Renal cortex interstitium (tissue), 15 donors: ENCODE results near the gene RPS15A. TPM values are rescaled to one million over a fixed set of nuclear protein-coding genes. Genes with fewer than 3 reads are reported as not detected.

ENCODE experiments used
- DNase-seq, 11 donors: peaks; one replicate each; pipeline ENCODE4 v3.0.0-alpha.2; 2013; ENCODE audit warnings: low read depth in 9 of 11, low spot score in 4 of 11; ENCODE audit errors: extremely low read depth in 1 of 11
- long read RNA-seq, 16 experiments: transcript quantifications; one replicate each; lab custom pipeline, GENCODE V29; 2026
- polyA plus RNA-seq, 3 donors: library from polyadenylated mRNA; unstranded; fragments of 120-200 nt; gene quantifications; one replicate each; pipeline ENCODE4 v1.2.1, GENCODE V29; 2013; ENCODE audit not compliant: insufficient read length in 3 of 3

Gene RPS15A
- 1,000 to 10,000 TPM; 1,826 to 2,462 (median 2,428) TPM for polyA plus RNA-seq
- long read RNA-seq, donor 1, transcript RPS15A-206 (3 exons, 1,022 nt) = minor isoform, 7 of 1,711 reads
- long read RNA-seq, donor 1, transcript RPS15A-203 (5 exons, 525 nt) = major isoform, 1,179 of 1,711 reads
- long read RNA-seq, donor 1, transcript RPS15A-209 (2 exons, 606 nt) = minor isoform, 6 of 1,711 reads
- long read RNA-seq, donor 1, transcript RPS15A-201 (5 exons, 2,203 nt) = minor isoform, 101 of 1,711 reads
- long read RNA-seq, donor 1, partial matches to known transcripts = 407 of 1,711 reads
- long read RNA-seq, donor 1, other reads (novel, unspliced or antisense) = 5 of 1,711 reads
- long read RNA-seq, donor 2, transcript RPS15A-201 (5 exons, 2,203 nt) = minor isoform, 86 of 1,653 reads
- long read RNA-seq, donor 2, transcript RPS15A-203 (5 exons, 525 nt) = major isoform, 1,106 of 1,653 reads
- long read RNA-seq, donor 2, transcript RPS15A-206 (3 exons, 1,022 nt) = minor isoform, 5 of 1,653 reads
- long read RNA-seq, donor 2, transcript RPS15A-212 (6 exons, 589 nt) = minor isoform, 6 of 1,653 reads
- long read RNA-seq, donor 2, partial matches to known transcripts = 439 of 1,653 reads
- long read RNA-seq, donor 2, other reads (novel, unspliced or antisense) = 0 of 1,653 reads
- long read RNA-seq, donor 3, transcript RPS15A-210 (4 exons, 418 nt) = minor isoform, 5 of 2,594 reads
- long read RNA-seq, donor 3, transcript RPS15A-203 (5 exons, 525 nt) = major isoform, 1,790 of 2,594 reads
- long read RNA-seq, donor 3, transcript RPS15A-212 (6 exons, 589 nt) = minor isoform, 14 of 2,594 reads
- long read RNA-seq, donor 3, transcript RPS15A-201 (5 exons, 2,203 nt) = minor isoform, 149 of 2,594 reads
- long read RNA-seq, donor 3, partial matches to known transcripts = 622 of 2,594 reads
- long read RNA-seq, donor 3, other reads (novel, unspliced or antisense) = 7 of 2,594 reads
- long read RNA-seq, donor 4, transcript RPS15A-211 (1 exons, 3,828 nt) = minor isoform, 5 of 1,461 reads
- long read RNA-seq, donor 4, transcript RPS15A-201 (5 exons, 2,203 nt) = minor isoform, 85 of 1,461 reads
- long read RNA-seq, donor 4, transcript RPS15A-203 (5 exons, 525 nt) = major isoform, 1,018 of 1,461 reads
- long read RNA-seq, donor 4, transcript RPS15A-212 (6 exons, 589 nt) = minor isoform, 6 of 1,461 reads
- long read RNA-seq, donor 4, partial matches to known transcripts = 335 of 1,461 reads
- long read RNA-seq, donor 4, other reads (novel, unspliced or antisense) = 0 of 1,461 reads
- long read RNA-seq, donor 5 = 0 reads
- long read RNA-seq, donor 6, transcript RPS15A-201 (5 exons, 2,203 nt) = minor isoform, 84 of 1,654 reads
- long read RNA-seq, donor 6, transcript RPS15A-203 (5 exons, 525 nt) = major isoform, 1,088 of 1,654 reads
- long read RNA-seq, donor 6, transcript RPS15A-206 (3 exons, 1,022 nt) = minor isoform, 7 of 1,654 reads
- long read RNA-seq, donor 6, transcript RPS15A-211 (1 exons, 3,828 nt) = minor isoform, 6 of 1,654 reads
- long read RNA-seq, donor 6, partial matches to known transcripts = 458 of 1,654 reads
- long read RNA-seq, donor 6, other reads (novel, unspliced or antisense) = 0 of 1,654 reads
- long read RNA-seq, donor 7, transcript RPS15A-212 (6 exons, 589 nt) = minor isoform, 14 of 2,934 reads
- long read RNA-seq, donor 7, transcript RPS15A-203 (5 exons, 525 nt) = major isoform, 2,164 of 2,934 reads
- long read RNA-seq, donor 7, transcript RPS15A-201 (5 exons, 2,203 nt) = minor isoform, 150 of 2,934 reads
- long read RNA-seq, donor 7, transcript RPS15A-209 (2 exons, 606 nt) = minor isoform, 13 of 2,934 reads
- long read RNA-seq, donor 7, partial matches to known transcripts = 562 of 2,934 reads
- long read RNA-seq, donor 7, other reads (novel, unspliced or antisense) = 17 of 2,934 reads
- long read RNA-seq, donor 8 = 0 reads
- long read RNA-seq, donor 9, transcript RPS15A-201 (5 exons, 2,203 nt) = minor isoform, 75 of 1,647 reads
- long read RNA-seq, donor 9, transcript RPS15A-212 (6 exons, 589 nt) = minor isoform, 6 of 1,647 reads
- long read RNA-seq, donor 9, transcript RPS15A-209 (2 exons, 606 nt) = minor isoform, 5 of 1,647 reads
- long read RNA-seq, donor 9, transcript RPS15A-203 (5 exons, 525 nt) = major isoform, 1,034 of 1,647 reads
- long read RNA-seq, donor 9, partial matches to known transcripts = 516 of 1,647 reads
- long read RNA-seq, donor 9, other reads (novel, unspliced or antisense) = 0 of 1,647 reads
- long read RNA-seq, donor 10, transcript RPS15A-203 (5 exons, 525 nt) = major isoform, 1,694 of 2,351 reads
- long read RNA-seq, donor 10, transcript RPS15A-212 (6 exons, 589 nt) = minor isoform, 9 of 2,351 reads
- long read RNA-seq, donor 10, transcript RPS15A-209 (2 exons, 606 nt) = minor isoform, 10 of 2,351 reads
- long read RNA-seq, donor 10, transcript RPS15A-201 (5 exons, 2,203 nt) = minor isoform, 114 of 2,351 reads
- long read RNA-seq, donor 10, partial matches to known transcripts = 503 of 2,351 reads
- long read RNA-seq, donor 10, other reads (novel, unspliced or antisense) = 5 of 2,351 reads
- long read RNA-seq, donor 11, transcript RPS15A-201 (5 exons, 2,203 nt) = minor isoform, 75 of 1,155 reads
- long read RNA-seq, donor 11, transcript RPS15A-203 (5 exons, 525 nt) = major isoform, 838 of 1,155 reads
- long read RNA-seq, donor 11, transcript RPS15A-209 (2 exons, 606 nt) = minor isoform, 8 of 1,155 reads
- long read RNA-seq, donor 11, transcript RPS15A-212 (6 exons, 589 nt) = minor isoform, 11 of 1,155 reads
- long read RNA-seq, donor 11, partial matches to known transcripts = 220 of 1,155 reads
- long read RNA-seq, donor 11, other reads (novel, unspliced or antisense) = 0 of 1,155 reads
- long read RNA-seq, donor 12, transcript RPS15A-212 (6 exons, 589 nt) = minor isoform, 5 of 1,013 reads
- long read RNA-seq, donor 12, transcript RPS15A-201 (5 exons, 2,203 nt) = minor isoform, 27 of 1,013 reads
- long read RNA-seq, donor 12, transcript RPS15A-203 (5 exons, 525 nt) = major isoform, 679 of 1,013 reads
- long read RNA-seq, donor 12, partial matches to known transcripts = 294 of 1,013 reads
- long read RNA-seq, donor 12, other reads (novel, unspliced or antisense) = 0 of 1,013 reads
- long read RNA-seq, donor 13 = 0 reads
- long read RNA-seq, donor 14, transcript RPS15A-212 (6 exons, 589 nt) = minor isoform, 8 of 2,157 reads
- long read RNA-seq, donor 14, transcript RPS15A-203 (5 exons, 525 nt) = major isoform, 1,615 of 2,157 reads
- long read RNA-seq, donor 14, transcript RPS15A-209 (2 exons, 606 nt) = minor isoform, 13 of 2,157 reads
- long read RNA-seq, donor 14, transcript RPS15A-201 (5 exons, 2,203 nt) = minor isoform, 118 of 2,157 reads
- long read RNA-seq, donor 14, partial matches to known transcripts = 385 of 2,157 reads
- long read RNA-seq, donor 14, other reads (novel, unspliced or antisense) = 8 of 2,157 reads
- long read RNA-seq, donor 15, transcript RPS15A-203 (5 exons, 525 nt) = major isoform, 499 of 737 reads
- long read RNA-seq, donor 15, transcript RPS15A-201 (5 exons, 2,203 nt) = minor isoform, 40 of 737 reads
- long read RNA-seq, donor 15, partial matches to known transcripts = 186 of 737 reads
- long read RNA-seq, donor 15, other reads (novel, unspliced or antisense) = 0 of 737 reads
- long read RNA-seq, donor 16, transcript RPS15A-209 (2 exons, 606 nt) = minor isoform, 19 of 3,948 reads
- long read RNA-seq, donor 16, transcript RPS15A-203 (5 exons, 525 nt) = major isoform, 2,882 of 3,948 reads
- long read RNA-seq, donor 16, transcript RPS15A-201 (5 exons, 2,203 nt) = minor isoform, 223 of 3,948 reads
- long read RNA-seq, donor 16, transcript RPS15A-212 (6 exons, 589 nt) = minor isoform, 15 of 3,948 reads
- long read RNA-seq, donor 16, partial matches to known transcripts = 778 of 3,948 reads
- long read RNA-seq, donor 16, other reads (novel, unspliced or antisense) = 12 of 3,948 reads

DNA sequence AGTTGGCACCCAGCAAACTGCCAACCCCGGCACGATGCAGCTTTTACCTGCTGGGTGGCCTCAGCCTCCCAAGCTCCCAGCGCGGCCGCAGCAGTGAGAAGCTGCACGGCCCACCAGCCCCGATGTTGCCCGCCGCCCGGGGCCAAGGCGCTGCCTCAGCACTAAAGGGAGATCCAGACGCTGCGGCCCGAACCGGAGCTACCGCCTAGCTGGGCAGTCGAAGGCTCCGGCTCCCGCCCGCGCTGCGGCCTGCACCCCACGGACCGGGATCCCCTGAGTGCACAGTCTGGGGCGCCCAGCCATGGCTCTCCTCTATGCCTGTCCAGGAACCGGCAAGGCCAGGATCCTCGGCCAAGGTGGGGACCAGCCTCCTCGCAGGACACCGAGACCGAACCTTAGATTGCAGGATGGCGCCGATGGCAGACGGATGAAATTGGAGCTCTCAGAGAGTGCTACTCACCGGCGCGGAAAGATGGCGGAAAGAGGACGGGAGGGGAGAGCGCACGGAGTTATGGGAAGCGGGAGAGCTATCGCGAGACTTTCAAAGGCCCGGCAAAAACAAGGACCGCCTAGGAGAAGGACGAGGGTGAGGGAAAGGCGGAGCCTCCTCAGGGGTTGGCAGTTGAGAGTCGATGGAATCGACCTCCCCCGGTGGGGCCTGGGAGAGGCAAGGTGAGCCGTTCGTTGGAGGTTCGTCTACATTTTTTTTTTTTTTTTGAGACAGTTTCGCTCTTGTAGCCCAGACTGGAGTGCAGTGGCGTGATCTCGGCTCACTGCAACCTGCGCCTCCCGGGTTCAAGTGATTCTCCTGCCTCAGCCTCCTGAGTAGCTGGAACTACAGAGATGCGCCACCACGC lies at the start of gene RPS15A:
RPS15A (minus strand) TSS at position 485 of the 857 bp plus-strand sequence. CDS start 1,221 bp downstream, outside the sequence.
- peak; percentile 91 to 99 (median 95) for DNase-seq

DNA sequence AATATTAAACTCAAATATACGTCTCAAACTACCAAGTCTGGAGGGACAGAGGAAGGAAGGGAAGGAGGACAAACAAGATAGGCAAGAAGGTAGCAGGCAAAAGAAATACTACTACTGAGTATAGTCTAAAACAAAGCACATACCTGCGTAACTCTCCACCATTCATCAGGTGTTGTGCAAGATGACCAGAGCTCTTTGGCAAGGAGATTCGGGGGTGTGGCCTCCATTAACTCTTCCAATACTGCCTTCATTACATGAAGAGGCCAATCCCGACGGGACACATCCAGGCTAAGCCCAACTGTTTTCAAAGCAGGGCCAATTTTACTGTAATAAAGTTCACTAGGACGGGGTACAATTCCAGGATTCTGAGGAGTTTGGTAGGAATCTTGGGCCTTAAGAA lies 49.4 kb upstream of the RPS15A start:
- no peak for DNase-seq

- no peak for DNase-seq
Observed at GRCh38 chr16:18836702-18837101, 46.6 kb upstream of the RPS15A start.

DNA sequence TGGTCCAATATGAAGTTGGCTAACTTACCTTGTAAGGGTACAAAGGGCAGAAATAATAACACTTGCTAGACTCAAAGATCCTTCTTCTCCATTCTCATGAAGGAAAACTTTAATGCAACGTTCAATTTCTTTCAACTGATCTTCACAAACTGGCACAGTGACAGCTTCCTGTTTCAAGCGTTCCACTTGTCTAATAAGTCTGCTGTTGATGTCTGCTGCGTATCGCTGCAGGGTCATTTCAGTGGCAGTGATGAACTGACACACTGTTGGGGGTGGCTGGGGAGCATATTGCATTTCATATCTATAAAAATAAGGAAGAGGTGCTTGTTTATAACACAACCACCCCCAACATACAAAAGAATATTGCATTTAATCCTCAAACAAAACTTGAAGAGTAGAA lies 44.7 kb upstream of the RPS15A start:
- DNase-seq = no peak

DNA sequence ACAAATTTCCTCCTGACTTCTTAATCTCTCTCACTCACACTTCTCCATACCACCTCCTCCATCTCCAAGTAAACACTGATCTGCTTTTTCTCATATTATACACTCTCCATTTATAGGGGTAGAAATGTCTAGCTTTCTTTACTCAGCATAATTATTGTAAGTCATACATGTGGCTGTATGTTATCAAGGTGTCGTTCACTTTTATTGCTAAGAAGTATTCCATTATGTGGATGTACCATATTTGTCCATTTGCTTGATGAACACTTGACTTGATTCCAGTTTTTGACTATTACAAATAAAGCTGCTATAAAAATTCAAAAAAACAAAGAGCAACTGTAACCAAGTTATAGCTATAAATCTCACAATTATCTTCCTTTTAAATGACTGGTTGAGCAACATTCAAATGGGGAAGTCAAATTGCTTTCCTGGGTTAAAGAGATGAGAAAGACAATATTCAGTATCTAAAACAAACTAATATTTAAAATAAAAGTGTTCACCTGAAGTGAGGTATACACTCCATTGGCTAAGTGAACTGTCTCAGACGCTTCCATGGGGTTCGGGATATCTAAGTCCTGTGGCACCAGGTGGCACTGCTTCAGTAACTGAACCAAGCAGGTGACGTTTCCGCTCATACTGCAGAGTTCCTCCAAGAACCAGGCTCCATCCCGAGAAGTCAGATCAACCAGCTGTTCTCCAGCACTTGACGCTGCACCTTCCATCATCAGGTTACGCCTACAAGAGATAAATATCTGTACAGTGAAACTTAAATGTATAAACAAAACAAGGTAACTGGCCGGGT lies 43.8 kb upstream of the RPS15A start:
- no peak for DNase-seq

DNA sequence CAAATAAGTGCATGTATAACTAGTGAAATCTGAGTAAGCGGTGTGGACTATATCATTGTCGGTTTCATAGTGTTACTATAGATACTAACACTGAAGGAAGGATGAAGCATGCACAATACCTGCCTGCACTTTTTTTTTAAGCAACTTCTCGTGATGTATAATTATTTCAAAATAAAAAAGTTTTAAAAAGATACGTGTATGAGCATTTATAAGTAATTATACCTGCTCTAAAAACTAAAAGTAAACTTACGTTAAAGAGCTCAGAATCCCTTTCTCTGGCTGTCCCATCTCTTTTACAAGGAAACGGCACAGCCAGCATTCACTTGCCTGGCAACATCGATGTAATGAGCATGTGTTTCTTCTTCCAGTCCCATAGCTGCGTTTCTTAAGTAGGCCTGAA lies 42.5 kb upstream of the RPS15A start:
- DNase-seq = no peak

GRCh38 chr16:18832006-18832405 lies 41.9 kb upstream of the RPS15A start:
- DNase-seq = no peak

DNA sequence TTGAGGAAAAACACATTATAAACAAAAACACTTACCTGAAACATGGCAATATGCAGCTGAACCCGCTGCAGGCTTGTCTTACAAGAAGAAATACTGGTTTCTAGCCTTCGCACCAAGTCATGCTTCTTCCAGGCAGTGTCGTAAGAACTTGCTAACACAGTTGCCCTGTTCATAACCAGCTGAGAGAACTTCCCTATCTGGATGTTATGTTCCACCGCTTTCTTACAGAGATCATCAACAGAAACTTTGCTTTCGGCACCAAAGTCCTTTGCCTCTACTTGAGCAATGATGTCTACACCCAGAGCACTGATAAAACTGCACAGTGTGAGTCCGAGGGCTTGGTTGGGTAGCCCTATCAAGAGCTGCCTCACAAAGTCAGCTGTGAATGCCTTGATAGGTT lies 39.1 kb upstream of the RPS15A start:
- no peak for DNase-seq

- no peak for DNase-seq
Observed at GRCh38 chr16:18827890-18828289, 37.8 kb upstream of the RPS15A start.

DNA sequence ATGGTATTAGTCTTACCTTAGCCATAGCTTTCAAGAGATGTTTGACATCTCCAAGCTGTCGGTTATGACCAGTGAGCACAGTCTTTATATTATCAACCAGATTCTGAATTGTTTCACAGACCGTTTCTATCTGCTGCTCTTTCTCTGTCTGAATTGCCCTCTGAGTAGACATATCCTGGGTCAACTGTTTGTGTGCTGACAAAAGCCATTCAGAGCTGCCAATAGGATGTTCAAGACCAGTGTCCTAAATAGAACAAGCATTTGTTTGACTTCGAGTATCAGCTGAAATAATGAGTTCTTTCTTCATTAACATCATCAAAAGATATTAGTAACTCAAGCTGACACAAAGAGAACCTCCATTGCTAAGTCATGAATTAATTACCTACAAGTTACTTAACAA lies 26.2 kb upstream of the RPS15A start:
- DNase-seq = no peak

- DNase-seq = no peak
Observed at GRCh38 chr16:18811925-18812324, 21.8 kb upstream of the RPS15A start.

DNA sequence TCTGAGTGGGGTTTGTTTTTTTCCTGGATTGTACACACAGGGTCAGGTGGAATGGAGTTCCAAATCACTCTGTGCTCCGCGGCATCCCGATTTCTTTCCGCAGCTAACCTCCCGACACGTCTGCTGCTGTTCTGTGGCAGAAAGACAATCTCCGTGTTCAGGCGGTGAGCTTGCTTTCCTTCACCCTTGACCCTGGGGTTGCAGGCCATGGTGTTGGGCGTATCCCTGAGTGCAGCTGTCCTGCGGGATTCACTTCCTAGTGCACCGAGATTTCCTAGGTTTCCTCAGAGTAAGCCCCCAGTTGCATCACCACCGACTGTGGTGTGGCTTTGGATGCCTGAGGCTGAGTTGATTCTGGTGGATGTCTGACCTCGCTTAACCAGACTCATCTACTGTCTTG lies 19.0 kb upstream of the RPS15A start:
- no peak for DNase-seq
